ENCODE data around the gene CBFB.
"Not testable (repeated sequence)": the region's sequence is repeated elsewhere in the genome, so short reads cannot be mapped to it uniquely, and the experiment has no call there.

Gene CBFB

DNA sequence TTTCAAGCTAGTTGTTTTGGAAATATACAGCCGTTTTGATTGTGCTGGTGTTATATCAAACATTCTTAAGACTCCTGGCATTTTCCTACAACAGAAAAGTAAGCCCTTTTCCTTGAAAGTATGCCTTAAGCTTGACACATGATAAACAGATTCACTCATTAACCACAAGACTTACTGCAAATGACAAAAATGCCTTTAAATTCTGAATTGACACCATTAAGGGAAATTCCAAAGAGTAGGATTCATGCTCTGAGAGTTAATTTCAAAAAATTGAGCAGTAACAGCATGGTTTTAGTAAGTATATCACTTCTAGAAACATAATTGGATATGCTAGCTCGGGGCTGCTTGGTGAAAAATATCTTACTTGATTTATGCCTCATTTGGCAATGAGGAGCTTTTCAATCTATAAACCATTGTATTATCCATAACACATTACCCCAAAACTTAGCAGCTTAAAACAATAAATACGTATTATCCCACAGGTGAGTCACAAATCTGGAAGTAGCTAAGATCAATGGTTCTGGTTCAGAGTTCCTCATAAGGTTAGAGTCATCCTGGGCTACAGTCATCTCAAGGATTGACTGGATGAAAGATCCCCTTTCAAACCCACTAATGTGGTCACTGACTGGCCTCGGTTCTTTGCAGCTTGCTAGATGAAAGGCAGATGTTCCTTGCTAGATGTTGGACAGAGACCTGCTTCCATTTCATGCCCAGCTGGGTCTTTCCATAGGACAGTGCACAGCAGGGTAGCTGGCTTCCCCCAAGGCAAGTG, 72.5 kb downstream of the CBFB start:
- no peak for DNase-seq

- DNase-seq = peak; percentile 39 to 45
Measured at GRCh38 chr16:67104061-67104460, 75.1 kb downstream of the CBFB start.

GRCh38 chr16:67104845-67105244, 75.9 kb downstream of the CBFB start:
- DNase-seq = no peak

DNA sequence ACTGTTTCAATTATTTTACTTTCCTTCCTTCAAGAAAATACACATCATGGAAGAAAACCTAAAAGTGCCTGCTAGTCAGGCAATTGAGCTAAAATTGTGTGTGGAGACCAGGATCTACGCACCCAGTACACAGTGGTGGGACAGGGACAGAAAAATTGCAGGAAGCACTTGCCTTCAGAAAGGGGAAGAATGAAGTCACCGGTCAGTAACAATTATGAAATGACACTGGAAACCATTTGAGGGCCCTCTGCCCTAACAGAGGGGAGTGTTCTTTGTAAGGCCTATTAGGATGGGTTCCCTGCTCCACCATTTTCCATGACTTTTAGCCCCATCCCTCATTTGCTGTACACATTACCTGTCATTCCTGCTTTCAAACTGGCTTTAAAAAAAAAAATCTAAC, 76.3 kb downstream of the CBFB start:
- DNase-seq = peak in 1 of 2 experiments; percentile 29

DNA sequence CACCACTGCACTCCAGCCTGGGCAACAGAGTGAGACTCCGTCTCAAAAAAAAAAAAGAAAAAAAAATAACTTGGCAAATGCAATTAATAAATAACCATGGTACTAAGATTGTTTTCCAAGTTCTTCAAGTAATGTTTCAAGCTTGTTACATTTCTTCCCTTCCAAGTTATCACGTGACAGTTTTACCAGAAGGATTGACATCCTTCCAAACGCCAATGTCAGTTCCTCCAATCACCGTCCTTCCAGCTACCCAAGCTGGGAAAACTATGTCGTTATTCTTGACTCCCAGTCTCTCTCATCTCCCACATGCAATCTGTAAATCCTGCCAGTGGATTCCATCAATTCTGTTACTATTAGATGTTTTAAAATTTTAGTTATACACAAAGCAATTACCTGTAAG, 76.9 kb downstream of the CBFB start:
- DNase-seq = no peak

DNA sequence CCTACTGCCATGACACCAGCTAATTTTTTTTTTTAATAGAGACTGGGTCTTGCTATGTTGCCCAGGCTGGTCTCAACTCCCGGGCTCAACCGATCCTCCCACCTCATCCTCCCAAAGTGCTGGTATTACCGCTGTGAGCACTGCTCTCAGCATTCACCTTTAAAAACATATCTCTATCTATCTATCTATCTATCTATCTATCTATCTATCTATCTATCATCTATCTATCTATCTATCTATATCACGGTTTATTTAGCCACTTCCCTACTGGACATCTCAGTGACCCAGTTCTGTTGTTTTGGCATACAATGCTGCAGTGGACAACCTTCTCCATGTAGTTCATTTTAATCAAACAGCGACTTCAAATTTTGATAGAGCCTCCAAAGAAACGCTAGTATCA, 79.5 kb downstream of the CBFB start:
- DNase-seq = no peak

GRCh38 chr16:67108931-67109406, 80.0 kb downstream of the CBFB start:
- DNase-seq = no peak

GRCh38 chr16:67109407-67110135, 80.6 kb downstream of the CBFB start, which contains the start of gene PHAF1:
Gene PHAF1, plus strand, starts transcription at chr16:67109941. Its CDS starts 235 bp downstream, at chr16:67110176.
- DNase-seq = peak; percentile 85 to 89

DNA sequence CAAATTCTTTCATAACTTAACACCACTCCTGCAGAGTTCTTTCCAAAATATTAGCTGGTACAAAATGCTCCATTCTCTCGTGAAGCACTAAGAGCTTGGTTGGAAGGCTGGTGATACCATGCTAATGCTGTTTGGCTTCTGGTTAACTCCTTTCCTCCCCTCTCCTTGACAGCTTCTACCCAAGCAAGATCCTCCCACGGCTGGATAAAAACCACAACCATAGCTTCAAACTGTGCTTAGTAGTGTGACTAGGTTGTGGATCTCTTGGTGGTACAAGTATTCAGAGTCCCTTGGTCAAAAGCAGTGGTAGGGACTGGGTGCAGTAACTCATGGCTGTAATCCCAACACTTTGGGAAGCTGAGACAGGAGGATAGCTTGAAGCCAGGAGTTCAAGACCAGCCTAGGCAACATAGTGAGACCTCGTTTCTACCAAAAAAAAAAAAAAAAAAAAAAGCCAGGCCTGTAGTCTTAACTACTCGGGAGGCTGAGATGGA, 83.0 kb downstream of the CBFB start:
- no peak for DNase-seq

DNA sequence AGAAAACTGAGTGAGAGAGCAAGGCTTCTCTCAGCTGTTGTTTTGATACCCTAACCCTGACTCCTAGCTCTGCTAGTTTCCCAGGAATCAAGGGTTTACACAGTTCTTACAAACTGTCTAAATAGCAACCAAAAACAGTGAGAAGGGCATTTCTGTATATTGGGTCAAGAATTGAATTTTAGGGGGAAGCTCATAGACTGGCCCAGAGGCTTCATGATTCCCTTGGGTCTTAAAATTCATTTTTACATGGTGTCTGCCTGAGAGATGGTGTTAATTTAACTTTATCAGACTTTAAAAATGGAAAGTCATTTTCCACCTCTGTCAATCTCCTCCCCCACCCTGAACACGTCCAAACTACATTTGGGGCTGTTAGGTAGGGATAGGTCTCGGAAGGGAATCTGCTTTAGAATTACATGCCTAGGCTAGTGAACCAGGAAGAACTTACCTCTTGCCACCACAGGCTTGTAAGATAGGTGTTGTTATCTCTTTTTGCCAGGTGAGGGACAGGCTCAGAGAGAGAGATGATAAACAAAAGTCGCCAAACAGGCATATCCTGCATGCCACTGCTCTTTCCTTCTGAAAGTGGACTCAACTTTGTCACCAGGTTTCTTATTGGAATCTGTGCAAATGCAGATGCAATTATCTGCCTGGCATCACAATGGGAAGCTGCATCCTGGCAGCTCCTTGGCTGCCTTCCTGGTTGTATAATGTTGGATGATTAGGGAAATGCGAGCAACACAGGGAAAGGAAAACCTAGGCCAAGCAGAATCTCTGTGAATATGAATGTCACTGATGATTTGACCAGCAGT, 83.8 kb downstream of the CBFB start:
- no peak for DNase-seq

DNA sequence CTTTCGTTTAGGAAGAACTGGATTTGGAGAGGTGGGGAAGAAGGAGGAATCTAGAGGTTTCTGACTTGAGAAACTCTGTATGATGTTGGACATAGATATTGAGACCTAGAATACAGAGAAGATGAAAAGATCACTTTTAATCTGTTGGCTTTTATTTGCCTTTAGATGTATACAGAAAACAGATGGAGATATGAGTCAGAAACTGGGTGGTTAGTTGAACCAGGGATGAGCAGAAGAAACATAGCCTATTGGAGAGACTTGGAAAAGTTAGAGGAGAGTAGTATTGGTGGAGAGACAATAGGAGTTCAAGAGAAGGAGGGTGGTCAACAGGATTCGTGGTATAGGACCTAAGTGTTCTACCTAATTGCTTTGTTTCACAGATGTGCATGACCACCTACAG, 85.8 kb downstream of the CBFB start:
- DNase-seq = no peak

- DNase-seq = no peak
Measured at GRCh38 chr16:67115639-67116038, 86.7 kb downstream of the CBFB start.

DNA sequence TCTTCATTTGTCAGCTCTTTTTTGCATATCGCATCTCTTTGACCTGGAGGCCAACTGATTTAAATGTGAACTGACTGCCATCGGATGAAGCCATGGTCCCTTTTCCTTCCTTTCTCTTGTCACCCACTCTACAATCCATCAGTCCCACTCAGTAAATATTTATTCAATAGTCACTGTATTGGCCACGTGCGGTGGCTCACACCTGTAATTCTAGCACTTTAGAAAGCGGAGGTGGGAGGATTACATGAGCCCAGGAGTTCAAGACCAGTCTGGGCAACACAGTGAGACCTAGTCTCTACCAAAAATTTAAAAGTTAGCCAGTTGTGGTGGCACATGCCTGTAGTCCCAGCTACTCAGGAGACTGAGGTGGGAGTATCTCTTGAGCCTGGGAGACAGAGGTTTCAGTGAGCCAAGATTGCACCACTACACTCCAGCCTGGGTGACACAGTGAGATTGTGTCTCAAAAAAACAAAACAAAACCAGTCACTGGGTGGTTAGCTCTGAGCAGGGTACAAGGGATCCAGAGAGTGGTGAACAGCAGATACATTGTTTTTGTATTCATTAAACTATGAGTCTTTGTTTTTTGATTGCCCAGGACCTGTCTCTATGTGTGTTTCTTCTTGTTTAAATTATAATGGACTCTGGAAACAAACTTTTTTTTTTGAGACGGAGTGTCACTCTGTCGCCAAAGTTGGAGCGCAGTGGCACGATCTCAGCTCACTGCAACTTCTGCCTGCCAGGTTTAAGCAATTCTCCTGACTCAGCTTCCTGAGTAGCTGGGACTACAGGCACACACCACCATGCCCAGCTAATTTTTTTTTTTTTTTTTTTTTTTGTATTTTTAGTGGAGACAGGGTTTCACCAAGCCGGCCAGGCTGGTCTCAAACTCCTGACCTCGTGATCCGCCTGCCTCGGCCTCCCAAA, 87.7 kb downstream of the CBFB start:
- peak; percentile 32 to 36 for DNase-seq

- DNase-seq = no peak
Measured at GRCh38 chr16:67117716-67118115, 88.8 kb downstream of the CBFB start.

DNA sequence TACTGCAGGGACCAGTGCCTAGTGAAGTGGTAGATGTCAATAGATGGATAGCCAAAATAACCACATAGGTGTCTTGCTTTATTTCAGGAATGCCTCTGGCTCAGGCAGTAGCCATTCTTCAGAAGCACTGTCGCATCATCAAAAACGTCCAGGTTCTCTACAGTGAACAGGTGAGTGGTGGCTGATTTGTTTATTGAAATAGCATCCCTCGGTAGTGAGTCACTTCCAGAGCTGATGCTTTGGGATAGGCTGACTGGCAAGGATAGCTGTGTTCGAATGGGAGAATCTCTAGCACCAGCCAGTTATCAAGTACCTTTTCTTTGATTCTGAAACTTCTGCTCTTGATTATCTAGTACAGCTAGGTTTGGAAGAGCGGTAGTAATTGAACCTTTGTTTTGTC, 91.1 kb downstream of the CBFB start:
- no peak for DNase-seq

DNA sequence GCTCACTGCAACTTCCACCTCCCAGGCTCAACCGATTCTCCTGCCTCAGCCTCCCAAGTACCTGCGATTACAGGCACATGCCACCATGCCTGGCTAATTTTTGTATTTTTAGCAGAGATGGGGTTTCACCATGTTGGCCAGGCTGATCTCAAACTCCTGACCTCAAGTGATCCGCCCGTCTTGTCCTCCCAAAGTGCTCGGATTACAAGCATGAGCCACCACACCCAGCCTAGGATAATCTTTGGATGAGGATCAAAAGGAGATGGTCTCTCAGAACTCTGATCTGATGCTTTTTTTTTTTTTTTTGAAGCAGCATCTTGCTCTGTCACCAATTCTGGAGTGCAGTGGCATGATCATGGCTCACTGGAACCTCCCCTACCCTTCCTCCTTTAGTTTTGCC, 93.8 kb downstream of the CBFB start:
- not testable (repeated sequence) for DNase-seq

- DNase-seq = no peak
Measured at GRCh38 chr16:67128417-67128816, 99.5 kb downstream of the CBFB start.

- DNase-seq = no peak
Measured at GRCh38 chr16:67128887-67129286, 99.9 kb downstream of the CBFB start.

DNA sequence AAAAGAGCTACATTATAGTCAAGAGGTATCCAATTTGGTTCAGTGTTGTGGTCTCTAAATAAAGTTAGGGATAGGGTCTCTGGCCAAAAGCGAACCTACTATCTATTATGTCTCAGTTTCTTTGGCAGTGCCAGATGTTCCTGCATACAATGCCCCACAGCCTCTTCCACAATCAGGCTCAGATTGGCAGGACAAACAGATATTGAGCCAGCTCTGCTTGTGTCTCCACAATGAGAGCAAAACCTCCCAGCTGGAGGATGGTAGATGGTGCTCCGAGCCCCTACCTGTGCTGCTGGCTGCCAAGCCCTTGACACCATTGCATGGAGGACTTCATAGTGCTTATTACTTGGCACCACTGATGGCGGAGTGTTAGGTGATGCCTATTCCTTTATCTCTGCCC, 100.5 kb downstream of the CBFB start:
- DNase-seq = no peak

DNA sequence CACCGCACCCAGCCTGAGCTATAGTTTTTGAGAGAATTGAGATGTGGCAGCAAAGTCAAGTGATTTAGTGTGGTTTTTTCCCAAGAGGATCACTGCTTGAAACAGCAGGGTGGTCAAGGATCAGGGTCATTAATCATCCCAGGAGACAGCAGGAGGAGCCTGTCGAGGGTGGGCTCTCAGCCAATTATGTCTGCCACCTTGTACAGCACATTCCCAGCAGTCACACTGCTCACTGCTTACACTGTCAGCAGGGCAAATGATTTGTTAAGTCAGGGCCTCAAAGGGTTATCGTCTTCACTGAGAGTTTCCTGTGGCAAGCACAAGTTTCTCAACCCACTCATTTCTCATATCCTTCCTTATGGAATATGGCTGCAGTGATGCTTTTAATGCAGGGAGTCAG, 108.7 kb downstream of the CBFB start:
- DNase-seq = no peak

DNA sequence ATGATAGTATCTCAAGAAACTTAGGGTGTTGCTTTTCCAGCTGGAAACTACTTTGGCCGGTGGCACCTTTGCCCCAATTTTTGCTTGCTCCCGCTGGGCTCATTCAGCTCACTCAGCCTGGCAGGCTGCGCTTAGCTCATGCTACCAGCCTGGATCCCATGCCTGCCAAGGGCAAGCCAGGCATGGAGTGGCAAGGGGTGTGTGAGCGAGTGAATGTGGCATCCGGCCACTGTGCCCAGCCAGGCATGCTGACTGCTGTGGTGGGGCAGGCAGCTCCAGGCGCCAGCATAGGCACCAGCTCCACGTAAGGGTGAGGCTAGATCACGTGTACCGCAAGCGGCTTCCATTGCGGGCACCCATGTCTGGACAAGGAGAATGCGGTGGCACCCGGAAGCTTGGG, 112.4 kb downstream of the CBFB start:
- no peak for DNase-seq

DNA sequence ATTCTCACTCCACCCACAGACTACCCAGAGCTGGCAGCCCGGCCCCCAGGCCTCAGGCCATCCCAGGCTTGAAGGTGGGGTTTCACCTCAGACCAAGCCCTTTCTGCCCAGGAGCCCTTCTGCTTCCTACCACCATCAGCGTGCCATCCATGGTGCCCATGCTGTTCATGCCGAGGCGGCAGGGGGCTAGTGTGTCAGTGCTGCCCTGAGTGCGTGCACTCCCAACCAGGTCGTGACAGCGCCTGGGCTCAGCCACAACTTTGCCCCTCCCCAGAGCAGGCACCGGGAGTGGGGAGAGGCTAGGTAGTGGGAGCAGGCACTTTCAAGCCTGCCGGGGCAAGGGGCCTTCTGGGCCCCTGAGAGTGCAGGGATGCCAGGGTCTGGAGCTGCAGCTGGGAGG, 113.4 kb downstream of the CBFB start:
- DNase-seq = no peak

Data from Kasumi-1 (cell line).